COLO668 (cell line): ENCODE measurements around the gene ZC3H11A.
"Not testable (repeated sequence)": the region's sequence is repeated elsewhere in the genome, so short reads cannot be mapped to it uniquely, and the experiment has no call there.

Source experiments
- DNase-seq: peaks from one replicate; lab custom pipeline; 2025; ENCODE audit not compliant: unreplicated experiment; lab: John Stamatoyannopoulos, UW

Gene ZC3H11A

DNA sequence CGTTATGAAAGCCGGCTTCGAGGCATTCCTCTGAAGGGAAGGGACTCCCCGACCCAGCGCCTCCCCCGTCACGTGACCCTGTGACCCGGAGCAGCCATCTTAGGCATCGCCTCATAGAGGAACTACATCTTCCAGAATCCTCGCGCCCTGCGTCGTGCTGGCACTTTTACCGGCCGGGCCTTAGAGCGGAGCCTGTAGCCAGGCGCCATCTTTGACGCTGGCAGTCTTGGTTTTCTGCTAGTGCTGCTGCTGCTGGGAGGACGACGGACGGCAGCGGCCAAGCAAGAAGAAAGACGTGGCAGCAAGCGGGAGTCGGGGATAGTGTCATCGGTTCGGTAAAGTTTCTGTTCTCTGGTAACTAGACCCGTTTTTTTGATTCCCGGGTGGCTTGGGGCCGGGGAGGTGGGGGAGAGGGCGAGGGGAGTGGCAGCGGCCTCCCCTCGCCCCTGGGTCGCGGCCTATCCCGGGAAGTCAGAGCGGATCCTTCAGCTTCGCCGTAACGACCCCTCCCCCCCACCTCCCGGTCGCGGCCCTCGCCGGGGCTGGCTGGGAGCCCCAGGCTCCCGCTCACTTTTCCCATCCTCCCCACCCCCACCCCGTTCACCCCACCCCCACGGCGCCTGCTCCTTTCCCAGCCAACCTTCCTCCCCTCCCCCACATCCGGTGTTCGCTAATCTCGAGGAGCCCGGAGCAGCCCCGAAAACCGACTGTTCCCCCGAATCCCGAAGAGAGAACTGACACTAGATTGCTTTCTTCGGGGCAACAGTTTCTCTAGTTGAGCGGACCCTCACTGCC is at the start of gene ZC3H11A, which contains the start of gene ZBED6:
ZC3H11A (plus strand) TSS at position 183 of the 795 bp plus-strand sequence. CDS start 21,448 bp downstream, outside the sequence.
ZBED6 (plus strand) TSS at position 183 of the 795 bp plus-strand sequence. CDS start 1,900 bp downstream, outside the sequence.
- DNase-seq, result peak; percentile 98

DNA sequence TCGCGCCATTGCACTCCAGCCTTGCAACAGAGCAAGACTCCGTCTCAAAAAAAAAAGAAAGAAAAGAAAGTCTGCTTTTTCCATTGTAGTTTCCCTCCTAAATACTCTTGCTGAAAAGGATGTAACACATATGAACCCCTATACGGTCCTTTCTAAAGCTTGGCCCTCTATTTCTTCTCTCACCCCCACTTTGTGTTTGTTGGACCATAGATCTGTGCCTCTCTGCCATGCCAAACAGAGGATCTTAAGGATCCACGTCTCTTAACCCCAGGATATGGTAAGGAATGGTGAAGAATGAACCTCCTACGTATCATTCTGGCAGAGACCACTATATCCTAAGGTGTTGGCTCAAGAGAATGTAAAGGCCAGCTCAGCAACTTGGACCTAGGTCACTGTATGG is 49.1 kb upstream of the ZC3H11A start:
- DNase-seq, result no peak

DNA sequence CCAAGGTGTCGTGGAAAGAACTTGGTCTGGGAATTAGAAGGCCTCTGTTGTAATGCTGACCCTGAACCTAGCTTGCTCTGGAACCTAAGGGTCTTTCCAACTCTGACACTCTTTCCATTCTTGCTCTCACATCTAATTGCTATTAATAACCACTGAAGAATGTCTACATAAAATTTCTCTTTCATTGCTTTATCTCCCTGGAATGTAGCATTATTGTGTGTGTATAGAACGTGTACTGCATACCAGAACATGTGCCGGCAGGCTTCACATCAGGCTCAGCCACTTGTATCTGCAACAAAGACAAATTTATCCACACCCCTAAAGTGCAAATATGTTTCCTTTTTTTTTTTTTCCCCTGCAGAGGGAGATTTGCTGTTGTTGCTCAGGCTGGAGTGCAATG is 44.4 kb upstream of the ZC3H11A start:
- no peak for DNase-seq

DNA sequence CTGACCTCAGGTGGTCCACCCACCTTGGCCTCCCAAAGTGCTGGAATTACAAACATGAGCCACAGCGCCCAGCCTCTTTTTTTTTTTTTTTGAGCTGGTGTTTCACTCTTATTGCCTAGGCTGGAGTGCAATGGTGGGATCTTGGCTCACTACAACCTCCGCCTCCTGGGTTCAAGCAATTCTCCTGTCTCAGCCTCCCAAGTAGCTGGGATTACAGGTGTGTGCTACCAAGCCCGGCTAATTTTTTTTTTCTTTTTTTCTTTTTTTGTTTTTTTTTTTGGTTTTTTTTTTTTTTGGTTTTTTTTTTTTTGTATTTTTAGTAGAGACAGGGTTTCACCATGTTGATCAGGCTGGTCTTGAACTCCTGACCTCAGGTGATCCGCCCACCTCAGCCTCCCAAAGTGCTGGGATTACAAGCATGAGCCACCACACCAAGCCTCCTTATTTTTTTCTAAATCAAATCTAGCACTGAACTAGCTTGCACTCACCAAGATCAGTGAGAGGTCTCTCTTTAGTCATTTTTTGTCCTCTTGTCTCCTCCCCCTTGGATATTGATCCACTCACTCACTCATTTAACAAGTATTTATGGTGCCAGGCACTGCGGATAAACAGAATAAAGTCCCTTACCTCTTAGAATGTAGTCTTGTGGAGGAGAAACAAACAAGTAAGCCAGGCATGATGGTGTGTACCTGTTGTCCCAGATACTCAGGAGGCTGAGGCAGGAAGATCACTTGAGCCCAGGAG is 43.6 kb upstream of the ZC3H11A start:
- DNase-seq, result not testable (repeated sequence)

DNA sequence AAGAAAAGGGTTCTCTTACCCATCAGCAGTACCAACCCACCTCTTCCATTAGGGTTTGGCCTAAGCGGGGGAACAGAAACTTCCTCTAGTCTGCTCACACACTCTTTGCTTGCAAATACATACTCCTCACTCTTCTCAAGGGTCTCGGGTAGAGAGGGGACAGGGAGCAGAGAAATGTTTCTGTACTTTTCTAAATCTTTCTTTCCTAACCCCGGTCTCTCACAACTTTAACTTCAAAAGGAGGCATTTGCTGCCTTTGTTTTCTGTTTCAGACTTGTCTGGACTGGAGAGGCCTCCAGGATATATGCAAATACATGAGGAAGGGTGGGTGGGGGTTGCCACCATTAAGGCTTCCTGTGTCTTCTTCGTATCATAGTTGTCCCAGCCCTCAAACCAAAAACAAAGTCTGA is 41.0 kb upstream of the ZC3H11A start:
- no peak for DNase-seq

DNA sequence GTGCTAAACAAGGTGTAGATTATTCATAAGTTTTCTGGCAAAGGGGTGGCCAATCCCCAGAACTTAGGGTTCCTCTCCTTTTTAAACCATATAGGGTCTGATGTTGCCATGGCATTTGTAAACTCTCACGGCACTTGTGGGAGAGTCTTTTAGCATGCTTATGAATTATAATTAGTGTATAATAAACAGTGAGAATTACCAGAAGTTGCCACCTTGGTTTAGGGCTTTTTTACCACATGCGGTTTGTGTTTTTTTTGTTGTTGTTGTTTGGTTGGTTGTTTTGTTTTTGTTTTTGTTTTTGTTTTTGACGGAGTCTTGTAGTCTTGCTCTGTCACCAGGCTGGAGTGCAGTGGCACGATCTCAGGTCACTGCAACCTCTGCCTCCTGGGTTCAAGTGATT is 39.4 kb upstream of the ZC3H11A start:
- no peak for DNase-seq

DNA sequence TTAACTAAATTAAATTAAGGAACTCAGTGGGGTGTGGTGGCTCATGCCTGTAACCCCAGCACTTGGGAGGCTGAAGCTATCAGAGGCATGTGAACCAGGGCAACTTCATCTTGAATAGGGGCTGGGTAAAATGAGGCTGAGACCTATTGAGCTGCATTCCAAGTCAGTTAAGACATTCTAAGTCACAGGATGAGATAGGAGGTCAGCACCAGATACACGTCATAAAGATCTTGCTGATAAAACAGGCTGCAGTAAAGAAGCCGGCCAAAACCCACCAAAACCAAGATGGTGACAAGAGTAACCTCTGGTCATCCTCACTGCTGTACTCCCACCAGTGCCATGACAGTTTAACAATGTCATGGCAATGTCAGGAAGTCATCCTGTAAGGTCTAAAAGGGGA is 36.7 kb upstream of the ZC3H11A start:
- not testable (repeated sequence) for DNase-seq

DNA sequence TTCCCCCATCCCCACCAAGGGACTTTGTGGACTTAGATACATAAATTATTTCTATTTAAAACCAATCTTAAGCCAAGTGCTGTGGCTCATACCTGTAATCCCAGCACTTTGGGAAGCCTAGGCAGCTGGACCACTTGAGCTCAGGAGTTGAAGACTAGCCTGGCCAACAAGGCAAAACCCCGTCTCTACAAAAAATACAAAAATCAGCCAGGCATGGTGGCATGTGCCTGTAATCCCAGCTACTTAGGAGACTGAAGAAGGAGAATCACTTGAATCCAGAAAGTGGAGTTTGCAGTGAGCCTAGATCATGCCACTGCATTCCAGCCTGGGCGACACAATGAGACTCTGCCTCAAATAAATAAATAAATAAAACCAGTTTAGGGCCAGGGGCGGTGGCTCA is 34.9 kb upstream of the ZC3H11A start:
- DNase-seq, result no peak

DNA sequence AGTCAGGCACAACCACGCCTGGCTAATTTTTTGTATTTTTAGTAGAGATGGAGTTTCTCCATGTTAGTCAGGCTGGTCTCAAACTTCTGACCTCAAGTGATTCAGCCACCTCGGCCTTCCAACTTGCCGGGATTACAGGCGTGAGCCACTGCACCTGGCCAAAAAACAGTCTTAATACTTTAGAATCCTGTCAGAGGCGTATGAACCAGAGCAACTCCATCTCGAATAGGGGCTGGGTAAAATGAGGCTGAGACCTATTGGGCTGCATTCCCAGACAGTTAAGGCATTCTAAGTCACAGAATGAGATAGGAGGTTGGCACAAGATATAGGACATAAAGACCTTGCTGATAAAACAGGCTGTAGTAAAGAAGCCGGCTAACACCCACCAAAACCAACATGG is 33.5 kb upstream of the ZC3H11A start:
- DNase-seq, result not testable (repeated sequence)

DNA sequence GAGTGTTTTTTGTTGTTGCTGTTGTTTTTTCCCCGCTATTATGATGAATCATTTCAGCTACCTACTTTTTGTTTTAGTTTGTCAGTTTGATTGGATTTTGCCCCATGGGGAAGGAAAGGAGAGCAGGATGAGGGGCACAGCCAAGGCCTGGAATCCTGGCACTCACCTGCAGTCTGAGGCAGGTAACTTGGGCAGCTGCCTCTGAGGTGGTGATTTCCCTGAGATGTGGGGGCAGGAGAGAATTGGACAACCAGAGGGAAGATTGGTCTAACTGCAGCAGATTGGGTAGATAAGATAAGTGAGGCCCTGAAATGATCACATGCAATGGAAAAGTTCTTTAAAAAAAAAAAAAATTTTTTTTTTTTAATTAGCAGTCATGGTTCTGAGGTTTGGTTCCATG is 31.9 kb upstream of the ZC3H11A start:
- DNase-seq, result no peak

DNA sequence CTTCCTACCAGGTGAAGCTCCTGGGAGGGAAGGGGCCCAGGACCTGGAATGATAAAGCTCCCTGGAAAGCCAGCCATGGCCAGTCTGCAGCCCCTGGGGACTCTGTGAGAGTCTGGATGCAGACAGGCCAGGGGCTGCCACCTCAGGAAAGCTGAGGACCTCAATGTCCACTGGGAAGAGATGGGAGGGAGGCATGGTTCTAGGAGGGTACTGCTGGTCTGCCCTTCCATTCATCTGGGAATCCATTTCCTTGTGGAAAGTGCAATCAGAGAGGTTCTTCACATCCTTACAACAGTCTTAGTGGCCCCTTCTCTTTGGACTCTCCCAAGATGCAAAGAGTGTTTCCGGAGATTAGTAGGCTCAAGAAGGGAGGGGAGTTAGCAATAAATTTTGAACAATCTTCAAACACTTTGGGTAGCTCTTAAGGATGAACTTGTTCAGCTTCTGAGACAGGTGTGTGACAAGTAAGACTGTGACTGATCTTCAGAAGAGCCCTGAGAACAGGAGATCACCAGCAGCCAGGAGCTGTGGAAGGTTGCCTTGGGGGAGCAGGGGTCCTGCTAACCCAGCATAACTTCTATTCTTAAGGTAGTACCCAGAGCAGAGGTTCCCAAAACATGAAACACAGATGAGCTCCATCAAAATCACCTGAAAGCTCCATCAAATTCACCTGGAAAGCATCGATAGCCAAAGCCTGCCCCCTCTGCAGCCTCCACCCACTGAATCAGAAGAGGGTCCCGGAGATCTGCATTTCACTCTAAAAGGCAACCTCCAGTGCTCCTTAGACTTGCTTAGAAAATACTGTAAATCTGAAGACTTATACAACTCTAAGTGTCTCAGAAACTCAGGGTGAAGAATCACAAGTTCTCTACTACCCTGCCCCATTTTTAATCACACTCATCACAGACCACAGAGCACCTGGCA is 31.1 kb upstream of the ZC3H11A start:
- no peak for DNase-seq

DNA sequence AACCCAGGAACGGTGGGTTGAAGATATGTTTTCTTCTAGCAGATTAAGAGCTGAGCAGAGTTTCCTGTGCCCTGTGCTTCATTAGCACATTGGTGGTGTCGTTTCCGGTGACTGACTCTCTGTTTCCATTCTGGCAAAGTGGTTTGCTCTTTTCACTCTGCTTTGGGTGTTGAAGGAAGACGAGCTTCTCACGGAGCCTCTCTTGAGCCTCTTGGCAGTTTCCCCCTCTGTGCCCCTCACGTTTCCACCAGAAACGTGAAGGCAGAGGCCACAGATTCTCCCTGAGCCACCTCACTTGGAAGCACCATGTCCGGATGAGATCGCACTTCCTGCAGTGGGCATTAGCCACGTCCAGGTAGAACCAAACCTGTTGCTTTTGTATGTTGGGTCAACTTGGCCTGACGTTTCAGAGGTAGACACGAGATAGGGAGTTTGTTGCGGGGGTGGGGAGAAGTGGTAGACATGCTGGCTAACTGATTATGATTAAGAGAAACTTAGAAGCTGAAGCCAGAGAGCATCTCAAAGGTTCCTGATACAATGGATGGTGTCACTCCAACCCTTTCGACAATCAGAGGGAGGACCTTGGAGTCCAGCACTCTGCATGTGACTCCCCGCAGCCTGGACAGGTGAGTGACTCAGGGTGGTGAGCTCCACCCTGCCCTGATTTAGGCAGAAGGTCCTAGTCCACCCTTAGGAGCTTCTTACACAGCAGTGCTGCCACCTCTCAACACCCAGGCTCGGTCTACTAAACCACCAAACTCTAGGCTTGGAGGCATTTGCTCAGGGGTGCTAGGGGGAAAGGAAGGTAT is 30.2 kb upstream of the ZC3H11A start, which contains the start of gene LAX1:
LAX1 (plus strand) TSS at position 155 of the 809 bp plus-strand sequence; CDS start at position 538, 383 bp downstream.
- DNase-seq, result no peak

DNA sequence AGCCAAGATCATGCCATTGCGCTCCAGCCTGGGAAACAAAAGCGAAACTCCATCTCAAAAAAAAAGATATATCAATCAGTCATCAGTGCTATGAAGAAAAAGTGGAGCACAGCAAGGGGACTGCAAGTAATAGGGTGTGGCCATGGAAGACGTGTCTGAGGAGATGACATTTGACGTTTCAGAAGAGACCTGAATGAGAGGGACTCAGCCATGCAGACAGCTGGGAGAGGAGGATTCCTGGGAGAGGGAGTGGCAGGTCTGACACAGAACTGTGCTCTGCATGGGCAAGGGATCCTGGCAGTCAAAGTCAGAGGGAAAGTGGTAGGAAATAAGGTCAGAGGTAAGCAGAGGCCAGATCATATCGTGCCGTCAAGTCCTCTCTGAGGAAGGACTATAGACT is 27.2 kb upstream of the ZC3H11A start:
- no peak for DNase-seq

DNA sequence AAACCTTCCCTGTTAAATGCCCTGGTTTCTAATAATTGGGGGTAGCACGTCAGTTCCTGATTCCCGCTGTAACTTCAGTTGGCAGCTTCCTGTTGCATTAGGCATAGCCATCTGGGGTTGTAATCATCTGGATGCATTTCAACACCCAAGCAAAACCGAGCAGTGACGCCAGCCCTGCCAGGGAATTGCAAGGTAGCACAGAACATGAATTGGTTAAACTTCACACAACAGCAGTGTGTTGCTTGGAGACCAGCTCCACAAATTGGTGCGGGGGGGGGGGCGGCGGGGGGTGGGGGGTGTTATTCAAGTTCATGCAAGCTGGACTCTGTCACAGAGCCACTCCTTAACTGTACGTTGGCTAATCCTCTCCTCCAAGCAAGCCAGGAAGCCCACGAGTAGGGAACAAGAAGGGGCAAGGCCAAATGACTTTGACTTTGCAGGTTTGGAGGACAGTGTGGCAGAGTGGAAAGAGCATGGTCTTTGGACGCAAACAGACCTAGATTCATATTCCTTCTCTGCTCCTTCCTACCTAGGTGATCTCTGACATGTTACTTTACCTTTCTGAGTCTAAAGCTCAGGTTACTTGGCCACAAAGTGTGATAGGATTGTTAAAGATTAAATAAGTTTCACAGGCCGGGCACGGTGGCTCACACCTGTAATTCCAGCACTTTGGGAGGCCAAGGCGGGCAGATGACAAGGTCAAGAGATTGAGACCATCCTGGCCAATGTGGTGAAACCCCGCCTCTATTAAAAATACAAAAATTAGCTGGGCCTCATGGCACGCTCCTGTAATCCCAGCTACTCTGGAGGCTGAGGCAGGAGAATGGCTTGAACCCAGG is 25.7 kb upstream of the ZC3H11A start:
- DNase-seq, result no peak

DNA sequence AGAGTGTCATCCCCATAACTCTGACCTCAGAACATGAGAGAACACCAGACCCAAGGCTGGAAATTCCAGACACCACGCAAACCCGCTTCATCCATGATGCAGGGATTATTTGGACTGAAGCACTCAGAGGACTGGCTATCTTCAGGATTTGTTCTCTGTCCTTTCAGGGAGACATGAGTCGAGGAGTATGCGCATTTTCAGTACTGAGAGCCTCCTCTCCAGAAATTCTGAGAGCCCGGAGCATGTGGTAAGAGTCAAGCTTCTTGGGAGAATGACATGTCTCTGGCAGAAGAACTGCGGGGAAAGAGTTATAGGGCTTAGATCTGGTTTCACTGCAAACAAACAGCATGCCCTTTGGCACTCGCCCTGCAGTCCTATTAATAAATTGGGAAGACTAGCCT is 23.5 kb upstream of the ZC3H11A start:
- DNase-seq, result no peak

DNA sequence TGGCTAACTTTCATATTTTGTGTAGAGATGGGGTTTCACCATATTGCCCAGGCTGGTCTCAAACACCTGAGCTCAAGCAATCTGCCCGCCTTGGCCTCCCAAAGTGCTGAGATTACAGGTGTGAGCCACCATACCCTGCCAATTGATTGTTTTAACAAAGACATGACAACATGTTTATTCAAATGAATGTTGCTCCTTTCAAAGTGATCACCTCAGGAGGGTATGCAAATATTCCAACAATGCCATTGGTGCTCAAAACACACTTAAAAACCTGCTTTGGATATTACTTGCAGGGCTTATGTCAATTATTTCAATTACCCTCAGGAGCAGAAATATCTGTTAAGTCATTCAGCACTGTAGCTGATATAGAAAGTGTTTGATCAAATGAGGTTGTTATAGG is 22.6 kb upstream of the ZC3H11A start:
- no peak for DNase-seq

DNA sequence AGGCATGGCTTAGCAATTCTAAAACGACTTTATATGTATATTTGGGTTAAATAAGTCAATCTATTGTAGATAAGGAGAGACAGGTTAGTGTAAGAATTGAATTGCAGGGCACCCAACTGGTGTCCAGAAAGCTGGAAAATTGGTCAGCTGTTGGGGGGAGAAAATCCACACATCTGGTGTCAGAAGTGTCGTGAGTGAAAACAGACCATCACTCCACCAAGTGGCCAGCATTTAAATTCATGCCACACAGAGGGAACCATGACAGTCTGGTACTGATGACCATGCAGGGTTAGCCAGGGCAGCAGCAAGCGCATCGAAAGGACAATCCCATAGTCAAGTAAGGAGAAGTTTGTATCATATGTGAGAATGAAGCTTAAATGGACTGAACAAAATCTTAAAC is 18.8 kb upstream of the ZC3H11A start:
- no peak for DNase-seq

DNA sequence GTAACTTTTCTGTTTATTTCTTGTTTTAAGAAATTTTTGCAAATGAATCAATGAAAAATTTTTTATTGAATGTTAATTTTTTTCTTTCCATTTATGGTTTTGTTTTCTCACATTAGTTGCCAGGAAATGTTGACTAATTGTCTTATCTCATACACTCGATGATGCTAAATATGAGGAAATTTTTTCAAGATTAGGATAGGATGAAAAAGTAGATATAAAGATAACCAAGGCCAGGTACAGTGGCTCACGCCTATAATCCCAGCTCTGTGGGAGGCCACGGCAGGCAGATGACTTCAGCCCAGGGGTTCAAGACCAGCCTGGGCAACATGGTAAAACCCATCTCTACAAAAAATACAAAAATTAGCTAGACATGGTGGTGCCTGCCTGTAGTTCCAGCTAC is 17.8 kb upstream of the ZC3H11A start:
- no peak for DNase-seq

DNA sequence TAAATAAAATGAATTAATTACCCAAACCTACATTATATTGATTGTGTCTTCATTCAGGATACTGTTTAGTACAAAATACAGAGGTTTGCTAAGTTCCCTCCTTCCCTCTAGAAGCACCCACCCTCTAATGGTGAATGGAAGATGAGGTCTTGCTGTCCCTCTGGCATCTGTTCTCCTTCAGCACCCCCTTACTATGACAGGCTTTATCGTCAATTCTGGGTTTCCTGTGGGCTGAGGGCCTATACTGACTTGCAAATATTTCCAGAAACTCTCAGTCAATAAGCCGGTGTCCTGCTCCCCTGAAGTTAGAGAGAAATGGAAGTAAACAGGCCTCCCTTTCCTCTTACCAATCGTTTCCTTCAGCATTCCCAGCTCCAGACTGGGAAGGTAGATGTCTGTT is 17.3 kb upstream of the ZC3H11A start:
- no peak for DNase-seq
